IMR-90 (cell line): Measurements from ENCODE around the gene GALNT17. TPM values are rescaled to one million over a fixed set of nuclear protein-coding genes. Genes with fewer than 3 reads are reported as not detected.

Experiments
- ATAC-seq: fragments of 200-7000 bp; cut with Tn5 transposase; 2 replicates; pipeline ENCODE4 v1.9.1; 2020; ENCODE audit warnings: low read depth, mild to moderate bottlenecking, moderate library complexity
- BruUV-seq: library from RNA; stranded (reverse); fragments of 400-500 nt; replicated peaks from 2 replicates; lab custom pipeline; 2021; lab: Mats Ljungman, UMichigan
- CTCF ChIA-PET: fragments of 300-600 bp; formaldehyde crosslinking; extraction: SDS; loops from one replicate; lab custom pipeline; 2021; ENCODE audit warnings: antibody characterized with exemption; lab: Yijun Ruan, JAX
- POLR2A ChIA-PET: fragments of 300-600 bp; sonication (Branson Sonifier 250); formaldehyde crosslinking; loops from one replicate; lab custom pipeline; 2022; ENCODE audit warnings: antibody characterized with exemption; ENCODE audit not compliant: unreplicated experiment; lab: Charles Lee
- DNase-seq: peaks from one replicate; pipeline ENCODE4 v3.0.0; 2013
- H2AFZ ChIP-seq: replicated peaks from 2 replicates; pipeline ENCODE3; 2013; ENCODE audit warnings: low read length, mild to moderate bottlenecking; ENCODE audit not compliant: poor library complexity
- H2AK5ac ChIP-seq: 2 replicates; pipeline ENCODE4 v1.6.1; 2013; ENCODE audit warnings: low read depth, low read length, inconsistent platforms
- H2AK9ac ChIP-seq: replicated peaks from 2 replicates; pipeline ENCODE3; 2013; ENCODE audit warnings: mild to moderate bottlenecking, low read depth, low read length, moderate library complexity; ENCODE audit not compliant: poor library complexity
- H2BK120ac ChIP-seq: 2 replicates; pipeline ENCODE4 v1.6.1; 2013; ENCODE audit warnings: low read depth, low read length, inconsistent platforms
- H2BK15ac ChIP-seq: 3 replicates; pipeline ENCODE4 v1.6.1; 2013; ENCODE audit warnings: low read depth, low read length, inconsistent platforms
- H2BK20ac ChIP-seq: 2 replicates; pipeline ENCODE4 v1.6.1; 2013; ENCODE audit warnings: low read depth, mild to moderate bottlenecking, inconsistent platforms, low read length, moderate library complexity
- H2BK5ac ChIP-seq: 2 replicates; pipeline ENCODE4 v1.6.1; 2013; ENCODE audit warnings: mild to moderate bottlenecking, low read depth, low read length, inconsistent platforms; ENCODE audit not compliant: poor library complexity, severe bottlenecking
- H3K14ac ChIP-seq: replicated peaks from 2 replicates; pipeline ENCODE4 v1.6.1; 2013; ENCODE audit warnings: low read depth, low read length, inconsistent platforms
- H3K18ac ChIP-seq: 2 replicates; pipeline ENCODE4 v1.6.1; 2013; ENCODE audit warnings: low read depth, low read length, control low read depth
- H3K23ac ChIP-seq: 2 replicates; pipeline ENCODE4 v1.6.1; 2013; ENCODE audit warnings: low read depth, low read length, inconsistent platforms
- H3K27ac ChIP-seq: 2 replicates; pipeline ENCODE4 v1.5.1; 2013; ENCODE audit warnings: mild to moderate bottlenecking, control low read depth, low read length; ENCODE audit not compliant: insufficient read depth
- H3K27me3 ChIP-seq: 2 replicates; pipeline ENCODE4 v1.6.1; 2013; ENCODE audit warnings: low read length; ENCODE audit not compliant: control insufficient read depth, insufficient read depth
- H3K36me3 ChIP-seq: 2 replicates; pipeline ENCODE4 v1.6.1; 2013; ENCODE audit warnings: low read length, mixed read lengths; ENCODE audit not compliant: control insufficient read depth, insufficient read depth
- H3K4ac ChIP-seq: 2 replicates; pipeline ENCODE4 v1.6.1; 2013; ENCODE audit warnings: low read depth, low read length, inconsistent platforms
- H3K4me1 ChIP-seq: 2 replicates; pipeline ENCODE4 v1.6.1; 2013; ENCODE audit warnings: low read length, mixed read lengths; ENCODE audit not compliant: control insufficient read depth, insufficient read depth
- H3K4me2 ChIP-seq: 2 replicates; pipeline ENCODE4 v1.6.1; 2013; ENCODE audit warnings: low read depth, mild to moderate bottlenecking, control low read depth, low read length, moderate library complexity
- H3K4me3 ChIP-seq: 2 replicates; pipeline ENCODE4 v1.5.1; 2013; ENCODE audit warnings: low read depth, mild to moderate bottlenecking, control low read depth, low read length, moderate library complexity; ENCODE audit not compliant: insufficient read depth
- H3K56ac ChIP-seq: 2 replicates; pipeline ENCODE4 v1.6.1; 2013; ENCODE audit warnings: low read length, inconsistent platforms; ENCODE audit not compliant: insufficient read depth; ENCODE audit errors: extremely low read depth
- H3K79me1 ChIP-seq, 2 experiments: 2 replicates each; pipeline ENCODE4 v1.6.1; 2013; ENCODE audit warnings: low read length in 2 of 2, inconsistent platforms in 1 of 2, low read depth in 1 of 2
- H3K9ac ChIP-seq: 2 replicates; pipeline ENCODE4 v1.6.1; 2013; ENCODE audit warnings: low read depth, low read length, control low read depth
- H3K9me1 ChIP-seq: 2 replicates; pipeline ENCODE4 v1.6.1; 2013; ENCODE audit warnings: low read length, inconsistent platforms; ENCODE audit not compliant: insufficient read depth
- H3K9me3 ChIP-seq: 2 replicates; pipeline ENCODE4 v1.6.1; 2013; ENCODE audit warnings: low read length; ENCODE audit not compliant: control insufficient read depth, insufficient read depth
- H4K20me1 ChIP-seq: 2 replicates; pipeline ENCODE4 v1.6.1; 2013; ENCODE audit warnings: low read length, inconsistent platforms; ENCODE audit not compliant: insufficient read depth
- H4K5ac ChIP-seq: 2 replicates; pipeline ENCODE4 v1.6.1; 2013; ENCODE audit warnings: mild to moderate bottlenecking, low read depth, low read length, control low read depth
- H4K8ac ChIP-seq, 2 experiments: 2 replicates each; pipeline ENCODE4 v1.6.1; 2013; ENCODE audit warnings: low read depth in 2 of 2, low read length in 2 of 2, control low read depth in 1 of 2, inconsistent platforms in 1 of 2
- H4K91ac ChIP-seq: 2 replicates; pipeline ENCODE4 v1.6.1; 2013; ENCODE audit warnings: low read depth, low read length, inconsistent platforms; ENCODE audit not compliant: insufficient read depth
- CEBPB ChIP-seq: IDR thresholded peaks from 2 replicates; pipeline ENCODE4 v1.6.1; 2012; ENCODE audit warnings: low read depth, low read length, improper control_type of control experiment
- ELK1 ChIP-seq: fragments of 150-350 bp; IDR thresholded peaks from 2 replicates; pipeline ENCODE4 v1.6.1; 2016; ENCODE audit warnings: low read depth, mild to moderate bottlenecking, low read length, moderate library complexity, borderline replicate concordance
- MAFK ChIP-seq: IDR thresholded peaks from 2 replicates; pipeline ENCODE4 v1.6.1; 2012; ENCODE audit warnings: low read depth, low read length, improper control_type of control experiment
- MXI1 ChIP-seq: IDR thresholded peaks from 2 replicates; pipeline ENCODE4 v1.6.1; 2012; ENCODE audit warnings: low read depth, mild to moderate bottlenecking, low read length, moderate library complexity, borderline replicate concordance
- RAD21 ChIP-seq: IDR thresholded peaks from 2 replicates; pipeline ENCODE4 v1.6.1; 2012; ENCODE audit warnings: low read length, improper control_type of control experiment
- RCOR1 ChIP-seq: IDR thresholded peaks from 2 replicates; pipeline ENCODE4 v1.6.1; 2012; ENCODE audit warnings: mild to moderate bottlenecking, low read length, improper control_type of control experiment; ENCODE audit not compliant: insufficient replicate concordance
- SMC3 ChIP-seq: fragments of 150-350 bp; IDR thresholded peaks from 2 replicates; pipeline ENCODE4 v1.6.1; 2016; ENCODE audit warnings: low read depth, mild to moderate bottlenecking, antibody characterized with exemption, low read length, moderate library complexity
- USF2 ChIP-seq: fragments of 150-350 bp; IDR thresholded peaks from 2 replicates; pipeline ENCODE4 v1.6.1; 2017; ENCODE audit warnings: mild to moderate bottlenecking, antibody characterized with exemption, low read length, low read depth
- WGBS, 2 experiments: methylation state at CpG; one replicate each; pipeline versions ENCODE4 v1.1.5 to v1.1.7; 2013; ENCODE audit warnings: missing lambda C conversion rate in 2 of 2; ENCODE audit not compliant: insufficient read length in 1 of 2; ENCODE audit errors: extremely low coverage in 2 of 2; 5-methylcytosine and 5-hydroxymethylcytosine counted together
- dilution Hi-C: fragments of 300-500 bp; cut with HindIII; formaldehyde crosslinking; loops from one replicate; pipeline ENCODE4 v1.14.3; 2018; ENCODE audit warnings: low sequenced_read_pairs; ENCODE audit not compliant: unreplicated experiment
- in situ Hi-C: fragments of 300-500 bp; cut with MboI; formaldehyde crosslinking; loops from 3 replicates; pipeline ENCODE4 v1.14.3; 2019; ENCODE audit warnings: low sequenced_read_pairs, inconsistent platforms, mixed read lengths
- intact Hi-C: fragments of 100-400 bp; cut with micrococcal nuclease; formaldehyde crosslinking; loops from 2 replicates; pipeline ENCODE4 v1.10.0; 2022
- polyA plus RNA-seq, 3 experiments: library from polyadenylated mRNA; depleted of rRNA; stranded (reverse); fragments of >200 nt; gene quantifications; 2 replicates each; pipeline ENCODE4 v1.2.3, GENCODE V29; 2012; ENCODE audit warnings: low replicate concordance in 1 of 3
- total RNA-seq: library from RNA; depleted of rRNA; stranded (reverse); fragments of >200 nt; gene quantifications from 2 replicates; pipeline ENCODE4 v1.2.3, GENCODE V29; 2012

Gene GALNT17
- total and polyA plus RNA-seq, 2 of the 4 experiments (the other 2 are of a cell fraction), result not detected

- TF ChIP-seq MAFK, result no peak
Observed at GRCh38 chr7:71348821-71349681, 217.1 kb downstream of the GALNT17 start (continued).

- Histone ChIP-seq H3K23ac (no peak overlapping the region), H3K4me2 (no peak overlapping the region), H4K8ac (no peak overlapping the region), H2BK20ac (no peak overlapping the region), H4K20me1 (no peaks in the 10 kb centered on the region), H3K18ac (no peak overlapping the region), H3K14ac (no peak overlapping the region), H3K36me3 (no peaks in the 10 kb centered on the region), H3K9me3 (peaks cover 14% of the 10 kb centered on the region; the same call in 1 of the 2 replicates), H3K27me3 (no peaks in the 10 kb centered on the region), H3K79me1 (no peaks in the 10 kb centered on the region), H3K4me1 (no peaks in the 10 kb centered on the region), H3K9ac (no peak overlapping the region), H2BK5ac (no peak overlapping the region), H2AK9ac (no peak overlapping the region), H3K27ac (no peak overlapping the region), H3K4ac (no peak overlapping the region), H4K5ac (no peak overlapping the region), H3K56ac (no peak overlapping the region), H3K9me1 (no peaks in the 10 kb centered on the region), H2BK15ac (no peak overlapping the region), H2BK120ac (no peak overlapping the region), H4K91ac (no peak overlapping the region), H2AK5ac (no peak overlapping the region), H3K4me3 (no peak overlapping the region), H2AFZ (no peak overlapping the region)
- in situ Hi-C loops (no loop called here), dilution Hi-C loops (no loop called here), intact Hi-C loops (no loop called here)
- DNase-seq, result no peak
- BruUV-seq, result no TSS peak
- ChIA-PET CTCF (interaction anchor here (0.6 kb wide), 1 partner anchor 1903 kb away, joined by 4 read pairs; no protein-coding TSS in a partner anchor), POLR2A (no interaction called here)
- TF ChIP-seq CEBPB, result no peak
- no peak for TF ChIP-seq RAD21
- TF ChIP-seq MXI1, result no peak
- no peak for TF ChIP-seq USF2
- no peak for TF ChIP-seq ELK1
- TF ChIP-seq SMC3, result no peak
- TF ChIP-seq RCOR1, result no peak
- no CpG with 5 or more reads among the region's 5 CpGs for WGBS, 2 experiments
- no peak for ATAC-seq
Observed at GRCh38 chr7:71349682-71350481, 217.9 kb downstream of the GALNT17 start.
